ENCODE data around the gene SNN.

Gene SNN

GRCh38 chr16:11705311-11706025 is 37.2 kb downstream of the SNN start:
- H3K4me3 ChIP-seq (ENCODE audit: low read length) = no peak overlapping the region
- DNase-seq (ENCODE audit: low read depth) = no peak
- no peak for TF ChIP-seq CTCF (conservative IDR thresholded peaks at IDR 0.05; ENCODE audit: low read depth, low read length)

- no peak for DNase-seq (ENCODE audit: low read depth)
- H3K4me3 ChIP-seq (ENCODE audit: low read length) = no peak overlapping the region
- no peak for TF ChIP-seq CTCF (conservative IDR thresholded peaks at IDR 0.05; ENCODE audit: low read depth, low read length)
Measured at GRCh38 chr16:11706180-11706742, 38.0 kb downstream of the SNN start.

GRCh38 chr16:11707679-11708197 is 39.5 kb downstream of the SNN start:
- DNase-seq (ENCODE audit: low read depth) = no peak
- H3K4me3 ChIP-seq (ENCODE audit: low read length) = no peak overlapping the region
- no peak for TF ChIP-seq CTCF (conservative IDR thresholded peaks at IDR 0.05; ENCODE audit: low read depth, low read length)

GRCh38 chr16:11708421-11708820 is 40.2 kb downstream of the SNN start:
- H3K4me3 ChIP-seq (ENCODE audit: low read length) = no peak overlapping the region
- no peak for TF ChIP-seq CTCF (conservative IDR thresholded peaks at IDR 0.05; ENCODE audit: low read depth, low read length)
- DNase-seq (ENCODE audit: low read depth) = peak; percentile 56

GRCh38 chr16:11711662-11712061 is 43.4 kb downstream of the SNN start:
- H3K4me3 ChIP-seq (ENCODE audit: low read length) = no peak overlapping the region
- no peak for DNase-seq (ENCODE audit: low read depth)
- no peak for TF ChIP-seq CTCF (conservative IDR thresholded peaks at IDR 0.05; ENCODE audit: low read depth, low read length)

- no peak overlapping the region for H3K4me3 ChIP-seq (ENCODE audit: low read length)
- TF ChIP-seq CTCF (conservative IDR thresholded peaks at IDR 0.05; ENCODE audit: low read depth, low read length) = no peak
- DNase-seq (ENCODE audit: low read depth) = no peak
Measured at GRCh38 chr16:11712122-11712521, 43.9 kb downstream of the SNN start.
